A549 (cell line): ENCODE results near the gene VPS26B. TPM values are rescaled to one million over a fixed set of nuclear protein-coding genes. Genes with fewer than 3 reads are reported as not detected.
"Not testable (repeated sequence)": the region's sequence is repeated elsewhere in the genome, so short reads cannot be mapped to it uniquely, and the experiment has no call there.

Experiments used
- ATAC-seq, 2 experiments: fragments of 200-7000 bp in 1 of 2; fragments of >200 bp in 1 of 2; cut with Nextera tagmentation in 1 of 2; cut with Tn5 transposase in 1 of 2; 3 replicates each; pipeline versions ENCODE4 v1.8.0 to v1.9.1; 2018 to 2020; ENCODE audit warnings: mild to moderate bottlenecking in 1 of 2, moderate library complexity in 1 of 2
- CTCF ChIA-PET: fragments of 300-600 bp; sonication (Branson Sonifier 250); formaldehyde crosslinking; extraction: SDS; loops from one replicate; lab custom pipeline; 2021; ENCODE audit warnings: antibody characterized with exemption, inconsistent platforms; lab: Yijun Ruan, JAX
- POLR2A ChIA-PET: fragments of 350-600 bp; formaldehyde crosslinking; extraction: SDS; loops from one replicate; lab custom pipeline; 2021; ENCODE audit warnings: antibody characterized with exemption, inconsistent platforms; lab: Yijun Ruan, JAX
- DNase-seq, 2 experiments: peaks; one replicate each; pipeline versions ENCODE4 v3.0.0 to v3.0.0-alpha.2; 2011 to 2016; ENCODE audit warnings: low read depth in 1 of 2, low spot score in 1 of 2
- FAIRE-seq: peaks from 2 replicates; lab custom pipeline; 2011; peaks lifted over from hg19 to GRCh38; lab: Jason Lieb, UNC
- H3K27ac ChIP-seq, 2 experiments: fragments of >200 bp; sonication (Bioruptor Twin); formaldehyde crosslinking; 3 replicates each; pipeline ENCODE4 v1.5.1; 2016 to 2017
- H3K4me1 ChIP-seq: fragments of >200 bp; sonication (Bioruptor Twin); formaldehyde crosslinking; 3 replicates; pipeline ENCODE4 v1.6.1; 2016
- H3K4me2 ChIP-seq: fragments of >200 bp; sonication (Bioruptor Twin); formaldehyde crosslinking; 3 replicates; pipeline ENCODE4 v1.6.1; 2016
- H3K4me3 ChIP-seq: fragments of >200 bp; sonication (Bioruptor Twin); formaldehyde crosslinking; 3 replicates; pipeline ENCODE4 v1.5.1; 2016
- H3K9me3 ChIP-seq: fragments of >200 bp; sonication (Bioruptor Twin); formaldehyde crosslinking; 3 replicates; pipeline ENCODE4 v1.6.1; 2016
- CHD2 ChIP-seq: fragments of 150-350 bp; IDR thresholded peaks from 2 replicates; pipeline ENCODE4 v1.6.1; 2014; ENCODE audit warnings: low read length; ENCODE audit not compliant: partially characterized antibody
- CTCF ChIP-seq: fragments of >200 bp; sonication (Bioruptor Twin); formaldehyde crosslinking; IDR thresholded peaks from 3 replicates; pipeline ENCODE4 v1.5.1; 2016
- E2F6 ChIP-seq: IDR thresholded peaks from 2 replicates; pipeline ENCODE4 v1.6.1; 2012; ENCODE audit warnings: low read depth, borderline replicate concordance
- EP300 ChIP-seq, 2 experiments: fragments of >200 bp; sonication (Bioruptor Twin); formaldehyde crosslinking; IDR thresholded peaks; 2 replicates in 1 of 2; 3 replicates in 1 of 2; pipeline ENCODE4 v1.6.1; 2016 to 2017
- FOSB ChIP-seq: fragments of 250-450 bp; sonication (Bioruptor Pico); IDR thresholded peaks from 2 replicates; pipeline ENCODE4 v1.5.0; 2020; ENCODE audit warnings: mild to moderate bottlenecking, moderate library complexity
- HES2 ChIP-seq: fragments of >200 bp; sonication (Bioruptor Twin); formaldehyde crosslinking; IDR thresholded peaks from 2 replicates; pipeline ENCODE4 v1.6.1; 2016
- HOXA7 ChIP-seq: fragments of 250-450 bp; sonication (Bioruptor Pico); IDR thresholded peaks from 2 replicates; pipeline ENCODE4 v1.5.0; 2020; ENCODE audit warnings: mild to moderate bottlenecking, moderate library complexity
- HOXB5 ChIP-seq: fragments of 250-450 bp; sonication (Bioruptor Pico); IDR thresholded peaks from 2 replicates; pipeline ENCODE4 v1.5.0; 2020; ENCODE audit warnings: mild to moderate bottlenecking, moderate library complexity
- JUN ChIP-seq, 2 experiments: fragments of >200 bp; sonication (Bioruptor Twin); formaldehyde crosslinking; IDR thresholded peaks; 2 replicates in 1 of 2; 3 replicates in 1 of 2; pipeline ENCODE4 v1.6.1; 2016 to 2017
- JUNB ChIP-seq: fragments of >200 bp; sonication (Bioruptor Twin); formaldehyde crosslinking; IDR thresholded peaks from 2 replicates; pipeline ENCODE4 v1.6.1; 2016
- KDM5A ChIP-seq: fragments of 200-600 bp; sonication (generic); IDR thresholded peaks from 2 replicates; pipeline ENCODE4 v1.6.1; 2016; ENCODE audit warnings: antibody characterized with exemption, mild to moderate bottlenecking
- NPAS2 ChIP-seq: fragments of 250-450 bp; sonication (Bioruptor Pico); IDR thresholded peaks from 2 replicates; pipeline ENCODE4 v1.8.0; 2022; ENCODE audit warnings: mild to moderate bottlenecking, moderate library complexity, borderline replicate concordance
- NR3C1 ChIP-seq: fragments of >200 bp; sonication (Bioruptor Twin); formaldehyde crosslinking; IDR thresholded peaks from 3 replicates; pipeline ENCODE4 v1.6.1; 2017
- PHF8 ChIP-seq: fragments of 200-600 bp; sonication (generic); IDR thresholded peaks from 2 replicates; pipeline ENCODE4 v1.6.1; 2016; ENCODE audit warnings: low read depth, mild to moderate bottlenecking, antibody characterized with exemption, moderate library complexity, borderline replicate concordance
- POLR2A ChIP-seq: IDR thresholded peaks from 2 replicates; pipeline ENCODE4 v1.6.1; 2012; ENCODE audit warnings: mild to moderate bottlenecking, low read length
- POLR2AphosphoS2 ChIP-seq: conservative IDR thresholded peaks from 2 replicates; pipeline ENCODE4 v1.6.1; 2012; ENCODE audit warnings: low read length, improper control_type of control experiment, inconsistent platforms
- RCOR1 ChIP-seq: fragments of 150-350 bp; IDR thresholded peaks from 2 replicates; pipeline ENCODE4 v1.6.1; 2014; ENCODE audit warnings: antibody characterized with exemption, low read length, low read depth
- RNF2 ChIP-seq: fragments of 200-600 bp; sonication (generic); IDR thresholded peaks from 2 replicates; pipeline ENCODE4 v1.6.1; 2016; ENCODE audit warnings: low read depth, mild to moderate bottlenecking, antibody characterized with exemption, moderate library complexity, borderline replicate concordance
- TFCP2L1 ChIP-seq: fragments of 250-450 bp; sonication (Bioruptor Pico); IDR thresholded peaks from 2 replicates; pipeline ENCODE4 v1.5.0; 2021; ENCODE audit warnings: mild to moderate bottlenecking
- ZC3H11A ChIP-seq: fragments of 450-650 bp; IDR thresholded peaks from 2 replicates; pipeline ENCODE4 v1.6.1; 2014; ENCODE audit warnings: antibody characterized with exemption, mild to moderate bottlenecking
- ZNF302 ChIP-seq: fragments of 250-450 bp; sonication (Bioruptor Pico); IDR thresholded peaks from 2 replicates; pipeline ENCODE4 v1.9.0; 2021; ENCODE audit warnings: inconsistent platforms, mild to moderate bottlenecking, moderate library complexity
- WGBS: methylation state at CpG from one replicate; pipeline ENCODE4 v1.1.6; 2017; ENCODE audit errors: missing lambda C conversion rate; 5-methylcytosine and 5-hydroxymethylcytosine counted together
- polyA plus RNA-seq, 4 experiments: library from polyadenylated mRNA; depleted of rRNA in 3 of 4; stranded (reverse); fragments of >200 nt; fragmentation: RNase III in 1 of 4; extraction: RNeasy Plus Mini Kit Qiagen cat#74134 plus additional on column Dnase treatment in 1 of 4; gene quantifications; 2 replicates in 3 of 4; 3 replicates in 1 of 4; pipeline ENCODE4 v1.2.3, GENCODE V29; 2011 to 2017

VPS26B gene
- polyA plus RNA-seq, 2 of the 4 experiments (the other 2 are of a cell fraction), result 19.2 to 25.7 TPM

GRCh38 chr11:134178032-134178674 is 46.3 kb upstream of the VPS26B start:
- H3K27ac ChIP-seq, result no peak overlapping the region
- DNase-seq (no peak), ATAC-seq (no peak)
- 57% methylated on average over 3 of the region's 5 CpGs for WGBS
- ChIA-PET CTCF (interaction anchor here (1.3 kb wide), 1 partner anchor 10 kb away, joined by 4 read pairs; no protein-coding TSS in a partner anchor), POLR2A (no interaction called here)
- no peak overlapping the region for H3K4me2 ChIP-seq
- H3K9me3 ChIP-seq, result no peaks in the 10 kb centered on the region
- H3K4me3 ChIP-seq, result no peak overlapping the region
- no peaks in the 10 kb centered on the region for H3K4me1 ChIP-seq
- TF ChIP-seq CHD2 (no peak), JUN (IDR thresholded peaks at IDR 0.05) (no peak)
- TF ChIP-seq, all 56 proteins: peak for 0
- FAIRE-seq, result no peak

- POLR2A ChIA-PET, result no interaction called here
- H3K4me1 ChIP-seq, result no peaks in the 10 kb centered on the region
- H3K4me2 ChIP-seq, result no peak overlapping the region
- H3K27ac ChIP-seq, result no peak overlapping the region
- TF ChIP-seq HES2 (no peak), RNF2 (no peak), E2F6 (no peak), KDM5A (no peak), NR3C1 (no peak), HOXB5 (CRISPR knock-in tag) (no peak), POLR2AphosphoS2 (no peak), ZNF302 (CRISPR knock-in tag) (no peak), JUNB (no peak), POLR2A (no peak), ZC3H11A (no peak), NPAS2 (CRISPR knock-in tag) (no peak), CHD2 (no peak), TFCP2L1 (CRISPR knock-in tag) (no peak), RCOR1 (no peak), HOXA7 (no peak)
- H3K9me3 ChIP-seq, result no peaks in the 10 kb centered on the region
- ATAC-seq (no peak), FAIRE-seq (no peak), DNase-seq (no peak)
- CTCF ChIA-PET, result no interaction called here
- WGBS, result 91% methylated on average over 4 of the region's 4 CpGs
- no peak overlapping the region for H3K4me3 ChIP-seq
Measured at GRCh38 chr11:134181707-134182106, 42.8 kb upstream of the VPS26B start.

GRCh38 chr11:134188092-134188491 is 36.4 kb upstream of the VPS26B start:
- H3K4me1 ChIP-seq, H3K4me2 ChIP-seq, H3K4me3 ChIP-seq, H3K27ac ChIP-seq, FAIRE-seq, POLR2A ChIA-PET, DNase-seq, ATAC-seq, H3K9me3 ChIP-seq: not testable (repeated sequence)
- WGBS, result 94% methylated on average over 8 of the region's 8 CpGs
- CTCF ChIA-PET, result interaction anchor here (0.9 kb wide), 1 partner anchor 9 kb away, joined by 4 read pairs; no protein-coding TSS in a partner anchor

GRCh38 chr11:134196756-134197155 is 27.7 kb upstream of the VPS26B start:
- Histone ChIP-seq H3K4me2 (no peak overlapping the region), H3K4me3 (no peak overlapping the region), H3K4me1 (no peaks in the 10 kb centered on the region), H3K27ac (no peak overlapping the region), H3K9me3 (no peaks in the 10 kb centered on the region)
- ChIA-PET POLR2A (interaction anchor here (1.2 kb wide), 1 partner anchor 28 kb away, joined by 3 read pairs; the partner anchor contains the start of gene VPS26B), CTCF (no interaction called here)
- FAIRE-seq, result no peak
- no peak for ATAC-seq
- DNase-seq, result no peak
- WGBS, result 86% methylated on average over 4 of the region's 4 CpGs
- TF ChIP-seq CTCF (no peak), EP300 (IDR thresholded peaks at IDR 0.05) (no peak), ZNF302 (CRISPR knock-in tag) (no peak), POLR2A (no peak), PHF8 (no peak), FOSB (CRISPR knock-in tag) (no peak), POLR2AphosphoS2 (no peak), JUN (IDR thresholded peaks at IDR 0.05) (no peak)
